GM19023 (cell line): Measurements from ENCODE around the gene LGALS3BP.
"Not testable (repeated sequence)": the region's sequence is repeated elsewhere in the genome, so short reads cannot be mapped to it uniquely, and the experiment has no call there.

ENCODE experiments used
- ATAC-seq: cut with Tn5 transposase; IDR thresholded peaks from one replicate; pipeline ENCODE4 v1.9.1; 2021; ENCODE audit warnings: mild to moderate bottlenecking, moderate library complexity; ENCODE audit not compliant: unreplicated experiment

LGALS3BP gene

GRCh38 chr17:78966910-78967600 lies 12.7 kb downstream of the LGALS3BP start:
- ATAC-seq, result no peak

GRCh38 chr17:78966123-78966813 lies 13.5 kb downstream of the LGALS3BP start:
- no peak for ATAC-seq

GRCh38 chr17:78965491-78965924 lies 14.2 kb downstream of the LGALS3BP start:
- ATAC-seq, result no peak

- no peak for ATAC-seq
These were observed 16.3 kb downstream of the LGALS3BP start for GRCh38 chr17:78963378-78963777.

GRCh38 chr17:78962984-78963348 lies 16.8 kb downstream of the LGALS3BP start:
- not testable (repeated sequence) for ATAC-seq

- no peak for ATAC-seq
These were observed 17.3 kb downstream of the LGALS3BP start for GRCh38 chr17:78962345-78962983.

GRCh38 chr17:78961571-78961970 lies 18.2 kb downstream of the LGALS3BP start:
- ATAC-seq, result no peak

GRCh38 chr17:78960928-78961327 lies 18.8 kb downstream of the LGALS3BP start:
- ATAC-seq, result no peak

GRCh38 chr17:78959803-78960202 lies 19.9 kb downstream of the LGALS3BP start:
- no peak for ATAC-seq

GRCh38 chr17:78958641-78959127 lies 21.0 kb downstream of the LGALS3BP start:
- ATAC-seq, result no peak

GRCh38 chr17:78957128-78957527 lies 22.6 kb downstream of the LGALS3BP start:
- ATAC-seq, result no peak

GRCh38 chr17:78956254-78956653 lies 23.5 kb downstream of the LGALS3BP start:
- ATAC-seq, result no peak

- ATAC-seq, result no peak
These were observed 25.0 kb downstream of the LGALS3BP start for GRCh38 chr17:78954684-78955083.

GRCh38 chr17:78953356-78954350 lies 26.1 kb downstream of the LGALS3BP start:
- no peak for ATAC-seq

- ATAC-seq, result no peak
These were observed 27.0 kb downstream of the LGALS3BP start for GRCh38 chr17:78952706-78953105.

- no peak for ATAC-seq
These were observed 27.7 kb downstream of the LGALS3BP start for GRCh38 chr17:78951967-78952551.

GRCh38 chr17:78950870-78951269 lies 28.9 kb downstream of the LGALS3BP start:
- ATAC-seq, result no peak

GRCh38 chr17:78947235-78948149 lies 32.2 kb downstream of the LGALS3BP start:
- no peak for ATAC-seq

GRCh38 chr17:78946631-78947030 lies 33.1 kb downstream of the LGALS3BP start:
- ATAC-seq, result no peak
